NCI-H1092 (cell line): ENCODE results near the gene C20orf204.

Experiments
- DNase-seq: peaks from one replicate; lab custom pipeline; 2025; lab: John Stamatoyannopoulos, UW

The C20orf204 gene

DNA sequence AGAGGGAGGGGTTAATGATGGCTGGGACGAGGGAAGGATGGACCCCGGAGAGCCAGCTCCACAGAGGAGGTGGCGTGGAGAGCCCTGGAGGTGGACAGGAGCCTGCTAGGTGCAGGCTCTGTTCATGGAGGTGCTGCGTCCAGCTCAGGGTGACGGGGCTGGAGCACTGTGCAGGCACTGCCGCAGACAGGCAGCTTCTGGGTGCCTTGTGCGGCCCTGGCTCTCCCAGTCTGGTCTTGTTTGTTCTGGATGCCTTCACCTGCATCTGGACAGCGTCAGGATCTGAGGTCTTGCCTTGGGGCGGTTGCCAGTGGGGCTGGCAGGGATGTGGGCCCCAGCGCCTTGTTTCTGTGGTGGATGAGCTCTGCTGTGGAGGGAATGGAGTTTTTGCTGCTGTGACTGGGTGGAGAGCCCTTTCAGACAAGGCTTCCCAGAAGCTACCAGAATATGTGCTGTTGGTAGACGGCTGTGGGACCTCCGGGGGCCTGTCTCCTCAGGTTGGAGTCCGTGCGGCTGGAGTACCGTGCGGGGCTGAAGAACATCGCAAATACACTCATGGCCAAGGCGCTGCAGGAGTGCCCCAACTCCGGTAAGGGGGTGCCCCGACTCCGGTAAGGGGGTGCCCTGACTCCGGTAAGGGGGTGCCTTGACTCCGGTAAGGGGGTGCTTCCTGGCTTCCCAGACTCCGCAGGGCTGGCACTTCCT is 7.8 kb upstream of the C20orf204 start:
- no peak for DNase-seq

DNA sequence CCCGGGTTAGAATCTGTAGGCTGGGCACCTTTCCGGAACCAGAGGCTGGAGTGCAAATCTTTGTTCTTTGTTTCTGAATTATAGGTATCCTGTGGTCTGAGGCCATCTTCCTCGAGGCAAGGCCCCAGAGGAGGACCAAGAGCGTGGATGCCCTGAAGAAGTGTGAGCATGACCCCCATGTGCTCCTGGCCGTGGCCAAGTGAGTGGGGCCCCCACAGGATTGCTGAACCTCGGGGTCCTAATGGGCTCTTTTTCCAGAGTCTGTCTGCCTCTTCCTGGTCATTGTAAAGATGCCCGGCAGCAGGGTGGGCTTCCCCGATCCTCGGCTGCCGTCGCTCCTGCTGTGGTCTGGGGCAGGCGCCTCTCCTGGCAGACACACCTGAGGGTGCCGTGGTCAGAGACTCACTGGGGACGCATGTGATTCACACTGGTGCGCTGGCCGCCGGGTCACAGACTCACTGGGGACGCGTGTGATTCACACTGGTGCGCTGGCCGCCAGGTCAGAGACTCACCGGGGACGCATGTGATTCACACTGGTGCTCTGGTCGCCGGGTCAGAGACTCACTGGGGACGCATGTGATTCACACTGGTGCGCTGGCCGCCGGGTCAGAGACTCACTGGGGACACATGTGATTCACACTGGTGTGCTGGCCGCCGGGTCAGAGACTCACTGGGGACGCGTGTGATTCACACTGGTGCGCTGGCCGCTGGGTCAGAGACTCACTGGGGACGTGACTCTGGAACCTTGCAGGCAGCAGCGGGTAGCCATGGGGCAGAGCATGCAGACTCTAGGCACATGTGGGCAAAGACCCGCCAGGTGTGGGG is 6.5 kb upstream of the C20orf204 start:
- no peak for DNase-seq

DNA sequence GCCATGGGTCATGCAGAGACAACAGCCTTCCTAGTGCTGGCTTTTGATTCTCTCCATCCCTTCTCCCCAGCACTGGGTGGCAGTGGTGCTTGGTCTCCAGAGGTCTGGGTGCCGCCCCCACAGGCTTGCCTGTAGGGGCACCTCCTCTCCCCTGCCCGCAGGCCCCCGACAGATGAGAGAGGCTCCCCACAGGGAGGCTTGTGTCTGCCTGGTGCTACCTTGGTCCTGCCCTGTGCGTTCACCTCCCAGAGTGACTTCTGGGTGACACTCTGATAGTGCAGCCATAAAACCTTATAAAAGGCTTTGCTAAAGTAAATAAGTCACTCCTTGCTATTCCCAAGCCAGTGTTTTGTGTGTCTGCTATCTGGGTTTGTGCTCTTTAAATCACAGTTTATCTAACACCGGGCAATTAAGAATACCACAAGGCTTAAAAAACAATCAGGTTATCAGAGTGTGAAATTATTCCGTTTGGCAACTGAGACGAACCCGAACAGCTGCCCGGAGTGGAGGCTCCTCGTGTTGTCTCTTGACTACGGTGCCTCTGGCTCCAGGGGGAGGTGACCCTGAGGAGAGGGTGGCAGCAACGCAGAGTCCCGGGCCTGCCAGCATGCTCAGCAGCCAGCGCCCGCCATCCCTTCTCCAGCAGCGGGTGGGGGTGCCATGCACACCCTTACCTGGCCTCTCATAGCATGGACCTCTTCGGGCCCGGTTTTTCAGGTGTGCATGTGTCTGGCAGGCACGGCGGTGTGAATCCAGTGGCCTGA is 5.4 kb upstream of the C20orf204 start:
- DNase-seq = no peak

DNA sequence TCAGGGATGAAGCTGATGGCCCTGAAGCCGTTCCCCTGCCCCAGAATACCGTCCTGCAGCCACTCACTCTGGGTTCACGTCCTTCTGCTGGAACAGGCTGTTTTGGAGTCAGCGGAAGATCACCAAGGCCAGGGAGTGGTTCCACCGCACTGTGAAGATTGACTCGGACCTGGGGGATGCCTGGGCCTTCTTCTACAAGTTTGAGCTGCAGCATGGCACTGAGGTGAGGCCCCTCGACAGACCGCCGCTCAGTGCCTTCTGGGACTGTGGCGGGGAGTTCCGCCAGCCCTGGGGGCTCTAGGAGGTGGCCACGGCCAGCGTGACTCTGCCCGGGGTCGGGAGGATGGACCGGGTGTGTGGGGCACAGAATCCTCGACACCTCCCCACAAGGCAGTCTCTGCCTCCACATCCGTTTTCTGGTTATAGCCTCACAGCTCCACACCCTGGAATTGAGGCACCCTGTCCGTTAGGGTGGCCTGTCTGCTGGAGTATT is 4.1 kb upstream of the C20orf204 start:
- DNase-seq = no peak

DNA sequence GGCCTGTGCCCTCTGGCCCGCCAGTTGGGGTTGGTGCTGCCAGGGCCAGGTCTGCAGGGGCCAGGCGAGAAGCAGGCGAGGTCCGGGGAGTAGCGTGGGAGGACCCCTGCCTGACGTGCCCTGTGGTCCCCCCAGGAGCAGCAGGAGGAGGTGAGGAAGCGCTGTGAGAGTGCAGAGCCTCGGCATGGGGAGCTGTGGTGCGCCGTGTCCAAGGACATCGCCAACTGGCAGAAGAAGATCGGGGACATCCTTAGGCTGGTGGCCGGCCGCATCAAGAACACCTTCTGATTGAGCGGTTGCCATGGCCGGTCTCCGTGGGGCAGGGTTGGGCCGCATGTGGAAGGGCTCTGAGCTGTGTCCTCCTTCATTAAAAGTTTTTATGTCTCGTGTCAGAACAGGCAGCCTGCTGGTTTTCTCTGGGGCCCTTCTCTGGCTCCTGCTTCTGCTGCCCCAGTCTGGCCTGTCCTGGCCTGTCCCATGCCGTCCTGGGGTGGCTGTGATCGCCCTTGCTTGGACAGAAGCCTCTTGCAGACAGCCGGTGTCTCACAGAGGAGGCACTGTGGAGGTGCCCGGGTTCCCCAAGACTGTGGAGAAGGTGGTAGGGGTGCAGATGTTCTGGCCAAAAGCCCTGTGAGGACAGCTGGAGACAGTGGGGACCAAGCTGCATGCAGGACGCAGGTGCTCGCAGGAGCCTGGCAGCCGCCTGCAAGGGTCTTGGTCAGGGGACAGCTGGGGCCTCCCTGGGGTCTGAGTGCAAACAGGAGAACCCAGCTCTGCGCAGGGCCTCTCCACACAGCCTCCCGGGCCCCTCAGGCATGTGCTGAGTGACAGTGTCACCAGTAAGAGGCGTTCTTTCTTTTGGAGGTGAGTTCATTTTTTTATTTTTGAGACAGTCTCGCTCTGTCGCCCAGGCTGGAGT is 3.0 kb upstream of the C20orf204 start:
- no peak for DNase-seq

DNA sequence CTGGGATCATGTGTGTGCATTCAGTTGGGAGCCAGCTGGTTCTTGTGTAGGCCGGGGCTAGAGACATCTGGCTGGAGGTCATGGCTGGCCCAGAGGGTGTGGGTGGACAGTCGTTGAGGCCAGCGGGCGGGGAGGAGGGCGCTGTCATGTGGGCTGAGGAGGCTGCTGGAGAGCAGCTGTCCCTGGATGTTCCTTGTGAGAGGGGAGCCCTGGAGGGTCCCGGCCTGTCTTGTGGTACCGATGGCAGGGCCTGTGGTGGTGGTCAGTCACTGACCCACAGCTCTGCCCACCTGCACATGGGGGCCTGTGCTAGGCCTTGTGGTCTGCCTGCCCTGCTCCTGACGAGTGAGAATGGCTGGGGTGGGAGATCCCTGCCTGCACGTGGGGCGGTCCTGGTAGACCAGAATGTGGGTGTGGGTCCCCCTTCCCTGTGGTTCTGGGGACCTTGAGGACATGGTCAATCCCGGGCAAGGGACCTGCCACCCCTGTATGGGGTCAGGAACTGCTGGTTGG is 1.9 kb upstream of the C20orf204 start:
- no peak for DNase-seq

DNA sequence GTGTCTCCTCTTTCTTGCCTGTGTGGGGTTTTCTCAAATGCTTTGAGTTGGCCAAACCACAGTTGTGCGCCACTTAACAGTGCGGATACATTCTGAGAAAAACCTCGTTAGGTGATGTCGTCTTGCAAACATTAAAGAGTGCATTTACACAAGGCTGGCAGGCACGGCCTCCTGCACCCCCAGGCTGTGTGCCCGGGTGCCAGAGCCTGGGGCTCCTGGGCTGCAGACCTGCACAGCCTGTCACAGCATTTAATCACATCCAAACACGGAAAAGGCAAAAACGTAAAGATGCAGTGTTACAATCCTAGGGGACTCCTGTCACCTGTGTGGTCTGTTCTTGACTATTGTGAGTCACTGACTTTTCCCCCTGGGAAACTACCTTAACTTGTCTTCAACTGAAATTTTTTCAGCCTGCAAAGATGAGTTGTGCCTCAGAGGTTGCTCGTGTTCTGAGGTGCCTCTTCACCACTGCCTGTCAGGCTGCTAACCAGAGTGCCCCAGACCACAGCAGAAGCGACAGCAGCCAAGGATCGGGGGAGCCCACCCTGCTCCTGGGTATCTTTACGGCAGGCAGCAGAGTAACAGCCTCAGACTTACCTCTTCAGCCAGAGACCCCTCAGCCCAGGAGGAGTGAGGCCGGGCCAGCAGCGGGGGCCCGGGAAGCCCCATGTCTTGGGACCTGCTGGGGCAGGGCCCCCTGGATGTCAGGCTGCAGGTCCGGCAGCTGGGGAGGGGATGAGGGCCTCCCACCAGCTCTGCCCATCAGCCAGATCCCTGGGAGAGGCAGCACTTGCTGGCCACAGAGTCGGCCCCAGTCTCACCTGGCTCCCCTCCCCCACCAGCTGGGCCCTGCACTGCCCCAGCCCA is 683 bp upstream of the C20orf204 start:
- DNase-seq = no peak

DNA sequence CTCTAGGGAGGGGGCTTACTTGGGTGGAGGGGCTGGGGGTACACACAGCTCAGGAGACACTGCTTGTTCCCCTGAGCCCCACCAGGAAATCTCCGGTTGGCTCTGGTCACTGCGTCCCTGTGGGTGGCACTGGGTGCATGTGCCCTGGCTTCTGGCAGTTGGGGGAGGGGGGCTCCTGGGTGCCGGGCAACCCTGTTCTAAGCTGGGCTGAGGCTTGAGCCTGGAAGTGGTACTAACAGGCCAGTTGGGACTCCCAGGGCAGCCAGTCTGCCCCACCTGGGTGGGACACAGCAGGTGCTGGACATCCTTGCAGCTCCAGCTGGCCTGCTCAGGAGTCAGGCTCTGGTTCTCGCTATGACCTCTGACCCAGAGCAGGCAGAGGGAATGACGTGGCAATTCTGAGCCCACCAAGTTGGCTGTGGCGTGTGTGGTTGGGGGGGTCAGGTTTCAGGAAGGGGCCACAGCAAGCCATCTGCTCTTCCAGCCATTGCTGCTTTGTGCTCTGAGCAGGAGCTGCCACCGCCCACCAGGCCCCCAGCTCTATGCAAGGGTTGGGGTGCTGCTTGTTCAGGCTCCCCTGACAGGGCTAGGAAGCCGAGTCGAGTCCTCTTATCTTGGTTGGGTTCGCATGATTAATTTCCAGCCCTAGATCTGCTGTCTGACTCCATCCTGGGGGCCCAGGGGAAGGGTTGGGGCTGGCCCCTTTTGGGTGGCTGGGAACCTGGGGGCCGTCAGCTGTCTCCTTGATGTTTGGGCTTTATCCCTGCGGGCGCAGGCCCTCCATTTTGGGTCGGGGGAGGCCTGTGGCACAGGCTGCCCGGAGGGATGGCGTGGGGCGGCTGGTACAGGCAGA is 590 bp downstream of the C20orf204 start:
- DNase-seq = no peak

DNA sequence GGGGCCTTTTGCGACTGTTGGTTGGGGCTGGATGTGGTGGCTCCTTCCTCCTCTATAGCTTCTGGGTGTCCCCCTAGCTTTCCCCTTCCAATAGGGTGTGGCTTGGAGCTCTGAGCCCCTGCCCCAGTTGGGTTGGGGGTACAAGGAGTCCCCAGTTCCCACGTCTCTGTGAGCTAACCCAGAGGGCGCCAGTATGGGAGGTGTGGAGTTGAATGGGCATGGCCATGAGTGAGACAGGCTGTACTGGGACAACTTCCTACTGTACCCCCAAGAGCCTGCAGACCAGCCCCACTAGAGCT is 1.2 kb downstream of the C20orf204 start:
- no peak for DNase-seq

DNA sequence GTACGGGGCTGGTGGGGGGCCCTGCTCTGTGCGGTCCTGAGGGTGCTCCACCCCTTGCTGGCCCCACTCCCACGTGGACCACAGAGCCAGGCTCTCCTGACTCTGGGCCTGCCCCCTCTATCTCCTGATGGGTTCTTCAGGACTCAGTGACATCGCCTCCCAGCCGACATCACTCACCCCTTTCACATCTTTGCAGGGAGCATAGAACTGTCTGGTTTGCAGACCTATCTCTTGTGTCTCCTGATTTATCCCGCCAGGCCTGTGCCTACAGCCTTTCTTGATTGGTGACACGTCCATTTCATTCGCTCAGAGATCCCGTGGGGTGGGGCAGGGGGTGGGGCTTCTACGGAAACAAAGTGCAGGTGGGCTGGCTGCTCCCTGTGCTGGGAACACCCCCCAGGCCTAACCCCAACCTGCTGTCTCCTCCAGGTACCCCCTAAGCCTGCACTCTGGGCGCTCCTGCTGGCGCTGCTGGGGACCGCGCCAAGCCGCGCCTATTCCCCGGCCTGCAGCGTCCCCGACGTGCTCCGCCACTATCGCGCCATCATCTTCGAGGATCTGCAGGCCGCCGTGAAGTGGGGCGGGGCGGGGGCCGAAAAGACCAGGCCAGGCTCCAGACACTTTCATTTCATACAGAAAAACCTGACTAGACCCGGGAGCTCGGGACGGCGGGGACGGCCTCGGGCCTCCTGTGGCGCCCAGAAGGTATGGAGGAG is 1.7 kb downstream of the C20orf204 start:
- no peak for DNase-seq

DNA sequence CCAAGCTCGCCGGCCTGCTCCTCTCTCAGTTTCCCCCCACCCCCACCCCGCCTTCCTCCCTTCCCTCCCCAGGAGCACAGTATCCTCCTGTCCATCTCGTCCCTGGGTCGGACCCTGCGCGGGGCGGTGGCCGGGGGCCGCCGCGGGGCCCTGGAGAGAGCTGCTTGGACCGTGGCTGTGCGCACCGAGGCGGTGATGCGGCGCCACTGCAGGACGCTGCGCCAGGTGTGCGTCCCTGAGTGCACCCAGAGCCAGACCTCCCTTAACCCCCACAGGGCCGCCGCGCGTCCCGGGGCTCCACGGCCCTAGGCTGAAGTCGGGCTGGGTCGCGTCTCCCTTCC is 2.2 kb downstream of the C20orf204 start:
- DNase-seq = no peak

DNA sequence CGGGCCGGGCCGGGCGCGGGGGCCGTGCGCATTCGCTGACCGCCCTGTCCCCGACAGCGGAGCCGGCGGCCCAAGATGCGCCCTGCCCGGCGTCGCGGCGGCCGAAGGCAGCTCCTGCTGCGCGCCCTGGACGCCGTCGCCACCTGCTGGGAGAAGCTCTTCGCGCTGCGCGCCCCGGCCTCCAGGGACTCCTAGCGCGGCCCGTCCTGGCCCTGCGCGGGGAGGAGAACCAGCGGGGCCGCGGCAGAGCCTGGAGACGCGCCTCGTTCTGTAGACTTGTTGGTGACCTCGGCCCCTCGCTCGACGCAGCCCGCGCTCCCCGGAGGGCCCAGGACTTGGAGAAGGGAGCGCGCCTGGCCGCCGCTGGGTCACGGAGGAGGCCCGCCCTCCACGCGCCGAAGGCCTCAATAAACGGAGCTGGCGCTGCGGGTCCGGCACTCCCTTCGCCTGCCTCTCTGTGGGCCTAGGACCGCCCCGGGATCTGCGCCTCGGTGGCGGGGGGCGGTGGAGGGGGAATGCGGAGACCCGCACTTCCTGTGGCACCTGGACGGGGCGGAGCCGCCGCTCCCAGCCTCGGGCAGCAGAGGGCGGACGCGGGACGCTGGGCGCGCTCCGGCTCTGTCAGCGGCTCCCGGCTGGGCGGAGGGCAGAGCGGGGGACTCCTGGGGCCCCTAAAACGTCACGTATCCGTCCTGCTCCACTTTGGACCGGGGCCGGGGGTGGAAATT is 2.7 kb downstream of the C20orf204 start:
- DNase-seq = peak; percentile 38

DNA sequence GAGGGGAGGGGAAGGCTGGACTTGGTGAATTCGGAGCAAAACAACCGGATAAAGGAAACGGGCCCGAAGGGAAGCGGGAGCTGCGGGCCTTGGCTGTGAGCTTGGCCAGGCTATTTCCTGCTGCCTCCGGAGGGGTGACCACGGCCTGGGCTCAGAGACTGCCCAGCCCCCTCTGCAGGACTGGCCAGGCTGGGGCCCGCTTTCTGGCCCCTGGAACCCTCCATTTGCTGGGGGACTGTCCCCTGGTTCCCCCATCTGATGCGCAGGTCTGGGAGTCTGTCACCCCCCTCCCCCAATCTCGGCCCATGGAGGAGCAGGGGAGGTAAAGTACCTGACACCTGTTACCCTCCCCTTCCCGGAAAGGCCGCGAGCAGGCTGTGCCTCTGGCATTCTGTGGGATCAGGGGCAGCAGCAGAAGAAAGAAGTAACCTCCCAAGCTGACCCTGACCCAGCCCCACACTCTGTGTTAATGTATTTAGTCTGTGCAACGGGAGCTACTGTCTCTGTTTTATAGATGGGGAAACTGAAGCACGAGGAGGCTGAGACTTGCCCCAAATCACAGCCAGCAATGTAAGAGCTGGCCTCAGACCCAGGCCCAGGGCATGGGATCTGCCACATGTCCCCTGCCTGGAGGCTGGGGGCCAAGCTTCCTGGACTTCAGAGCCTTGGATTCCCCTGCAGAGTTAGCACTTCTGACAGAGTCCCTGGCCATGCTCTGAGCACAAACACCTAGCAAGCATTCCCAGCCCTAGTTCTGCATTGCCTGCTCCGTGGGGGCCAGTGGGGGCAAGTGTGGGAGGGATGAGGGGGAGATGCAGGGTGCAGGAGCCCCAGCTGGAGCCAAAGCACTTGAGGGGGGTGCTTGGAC is 3.5 kb downstream of the C20orf204 start:
- no peak for DNase-seq

DNA sequence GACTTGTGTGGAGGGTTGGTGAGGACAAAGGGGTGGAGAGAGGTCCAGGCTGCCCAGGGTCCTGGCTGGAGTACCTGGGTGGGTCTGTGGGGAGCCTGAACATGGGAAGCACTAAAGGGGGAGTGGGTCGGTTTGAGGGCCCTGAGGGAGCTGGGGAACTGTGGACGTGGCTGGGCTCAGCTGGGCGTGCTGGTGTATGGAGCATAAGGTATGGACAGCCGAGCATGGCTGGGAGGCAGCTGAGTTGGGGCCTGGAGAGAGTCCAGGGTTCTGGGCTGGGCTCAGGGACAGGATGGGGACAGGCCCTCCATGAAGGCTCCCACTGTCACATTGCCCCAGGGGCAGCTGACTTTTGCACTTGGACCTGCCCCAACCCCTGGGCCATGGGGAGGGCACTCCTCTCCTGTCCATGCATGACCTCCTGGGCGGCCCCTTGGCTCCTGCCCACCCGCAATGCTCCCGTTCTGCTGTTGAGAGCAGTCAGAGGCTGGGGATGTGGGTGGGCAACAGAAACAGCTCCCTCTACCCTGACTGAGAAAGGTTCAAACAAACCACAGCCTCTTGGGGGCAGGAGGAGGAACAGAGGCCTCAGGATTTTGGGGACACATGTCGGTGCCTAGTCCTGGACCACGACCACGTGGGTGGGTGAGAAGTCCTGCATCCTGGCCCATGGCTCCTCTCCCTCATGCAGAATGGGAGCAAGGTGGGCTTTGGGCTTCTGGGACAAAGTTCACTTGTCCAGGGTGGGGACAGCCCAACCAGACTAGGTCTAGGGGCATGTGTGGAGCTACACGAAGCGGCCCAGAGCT is 4.5 kb downstream of the C20orf204 start:
- no peak for DNase-seq

DNA sequence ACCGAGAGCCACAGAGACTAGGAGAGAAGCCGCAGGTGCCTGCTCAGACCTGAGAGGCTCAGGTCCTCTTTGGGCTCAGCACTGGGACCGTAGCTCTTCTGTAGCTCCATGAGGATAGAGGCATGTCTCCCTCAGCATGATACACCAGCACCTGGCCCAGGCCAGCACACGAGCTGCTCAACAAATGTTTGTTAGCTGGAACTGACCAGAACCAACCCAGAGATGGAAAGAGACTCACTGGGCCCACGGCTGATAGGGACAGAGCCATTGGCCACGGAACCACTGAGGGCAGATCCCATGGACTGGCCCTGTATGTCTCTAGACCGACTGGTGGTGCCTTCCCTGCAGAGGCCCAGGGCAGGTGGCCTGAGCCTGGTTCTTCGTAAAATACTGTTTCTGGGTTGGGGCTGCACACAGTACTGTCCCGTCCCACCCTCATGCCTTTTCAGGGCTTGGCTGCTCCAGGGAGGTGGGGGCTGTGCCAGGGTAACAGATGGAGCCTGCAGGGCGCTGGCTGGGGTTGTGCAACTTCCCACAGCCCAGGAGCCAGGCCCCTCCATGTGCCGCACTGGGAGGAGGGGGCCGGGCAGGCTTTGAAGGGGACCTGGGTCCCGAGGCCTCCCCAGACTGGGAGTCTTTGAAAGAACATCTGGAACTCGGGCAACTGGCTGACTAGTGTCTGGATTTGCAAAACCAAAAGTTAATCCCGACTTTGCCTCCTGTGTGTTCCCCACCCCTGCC is 5.2 kb downstream of the C20orf204 start:
- DNase-seq = no peak

DNA sequence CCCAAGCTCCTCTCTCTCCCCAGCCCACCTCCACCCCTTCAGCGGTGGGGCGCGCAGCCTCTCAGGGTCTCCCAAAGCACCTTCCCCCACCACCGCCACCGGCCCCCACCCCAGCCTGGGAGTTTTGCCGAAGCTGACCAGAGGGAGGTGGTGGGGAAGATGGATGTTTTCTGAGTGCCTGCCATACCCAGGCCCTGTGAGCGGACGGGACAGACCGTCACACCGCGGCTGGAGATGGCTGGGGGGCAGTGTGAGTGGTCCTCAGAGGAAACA is 5.7 kb downstream of the C20orf204 start:
- DNase-seq = no peak
